OCI-LY3 (cell line): Measurements from ENCODE around the gene KAZN.

ENCODE experiments used
- EZH2phosphoT487 ChIP-seq: fragments of 200-600 bp; shearing (Covaris generic); IDR thresholded peaks from 2 replicates; pipeline ENCODE4 v1.6.1; 2018; ENCODE audit warnings: antibody characterized with exemption, mixed run types, low read depth
- TF ChIP-seq, protein P1 (sequence below): fragments of 200-600, 300-600 bp; sonication (generic); IDR thresholded peaks from 2 replicates; pipeline ENCODE4 v1.5.1; 2014; ENCODE audit warnings: antibody characterized with exemption, low read length, low read depth

DNA sequence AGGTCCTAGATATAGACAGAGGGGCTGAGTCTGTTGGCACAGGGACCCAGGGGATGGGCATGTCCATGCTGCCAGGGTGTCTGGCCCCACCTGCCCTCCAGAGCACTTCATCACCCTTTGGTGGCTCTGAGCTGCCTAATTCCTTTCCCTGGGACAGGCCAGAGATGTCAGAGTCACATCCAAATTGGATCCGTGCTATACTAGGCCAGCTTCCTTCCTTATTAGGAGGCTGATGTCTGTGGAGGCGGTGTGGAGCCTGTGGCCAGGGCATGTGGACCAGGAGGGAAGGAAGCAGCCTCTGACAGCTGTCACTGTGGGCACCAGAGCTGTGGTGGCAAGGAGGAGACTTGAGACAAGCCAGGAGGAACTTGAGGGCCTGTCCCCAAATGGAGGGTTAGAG, 477.3 kb downstream of the KAZN start:
- TF ChIP-seq, protein P1, sequence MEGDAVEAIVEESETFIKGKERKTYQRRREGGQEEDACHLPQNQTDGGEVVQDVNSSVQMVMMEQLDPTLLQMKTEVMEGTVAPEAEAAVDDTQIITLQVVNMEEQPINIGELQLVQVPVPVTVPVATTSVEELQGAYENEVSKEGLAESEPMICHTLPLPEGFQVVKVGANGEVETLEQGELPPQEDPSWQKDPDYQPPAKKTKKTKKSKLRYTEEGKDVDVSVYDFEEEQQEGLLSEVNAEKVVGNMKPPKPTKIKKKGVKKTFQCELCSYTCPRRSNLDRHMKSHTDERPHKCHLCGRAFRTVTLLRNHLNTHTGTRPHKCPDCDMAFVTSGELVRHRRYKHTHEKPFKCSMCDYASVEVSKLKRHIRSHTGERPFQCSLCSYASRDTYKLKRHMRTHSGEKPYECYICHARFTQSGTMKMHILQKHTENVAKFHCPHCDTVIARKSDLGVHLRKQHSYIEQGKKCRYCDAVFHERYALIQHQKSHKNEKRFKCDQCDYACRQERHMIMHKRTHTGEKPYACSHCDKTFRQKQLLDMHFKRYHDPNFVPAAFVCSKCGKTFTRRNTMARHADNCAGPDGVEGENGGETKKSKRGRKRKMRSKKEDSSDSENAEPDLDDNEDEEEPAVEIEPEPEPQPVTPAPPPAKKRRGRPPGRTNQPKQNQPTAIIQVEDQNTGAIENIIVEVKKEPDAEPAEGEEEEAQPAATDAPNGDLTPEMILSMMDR = no peak
- no peak for TF ChIP-seq EZH2phosphoT487
